Measurements from ENCODE around the gene BORCS5.

DNA sequence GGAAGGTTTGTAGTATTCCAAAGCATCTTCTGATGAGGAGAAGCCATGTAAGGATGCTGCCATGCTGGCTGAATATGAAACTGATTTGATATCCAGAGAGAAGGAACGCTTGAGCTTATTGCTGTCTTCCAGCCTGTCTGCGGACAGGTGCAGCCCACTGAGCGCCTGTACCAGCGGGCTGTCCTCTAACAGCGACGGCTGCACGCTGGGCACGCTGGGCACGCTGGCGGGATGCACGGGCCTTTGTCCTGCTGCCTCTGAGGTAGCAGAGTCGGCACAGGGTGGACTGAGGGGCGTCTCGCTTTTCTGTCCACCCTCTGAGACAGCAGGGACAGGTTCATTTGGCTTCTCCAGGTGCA, 120.6 kb downstream of the BORCS5 start:
- TF ChIP-seq, protein P1, sequence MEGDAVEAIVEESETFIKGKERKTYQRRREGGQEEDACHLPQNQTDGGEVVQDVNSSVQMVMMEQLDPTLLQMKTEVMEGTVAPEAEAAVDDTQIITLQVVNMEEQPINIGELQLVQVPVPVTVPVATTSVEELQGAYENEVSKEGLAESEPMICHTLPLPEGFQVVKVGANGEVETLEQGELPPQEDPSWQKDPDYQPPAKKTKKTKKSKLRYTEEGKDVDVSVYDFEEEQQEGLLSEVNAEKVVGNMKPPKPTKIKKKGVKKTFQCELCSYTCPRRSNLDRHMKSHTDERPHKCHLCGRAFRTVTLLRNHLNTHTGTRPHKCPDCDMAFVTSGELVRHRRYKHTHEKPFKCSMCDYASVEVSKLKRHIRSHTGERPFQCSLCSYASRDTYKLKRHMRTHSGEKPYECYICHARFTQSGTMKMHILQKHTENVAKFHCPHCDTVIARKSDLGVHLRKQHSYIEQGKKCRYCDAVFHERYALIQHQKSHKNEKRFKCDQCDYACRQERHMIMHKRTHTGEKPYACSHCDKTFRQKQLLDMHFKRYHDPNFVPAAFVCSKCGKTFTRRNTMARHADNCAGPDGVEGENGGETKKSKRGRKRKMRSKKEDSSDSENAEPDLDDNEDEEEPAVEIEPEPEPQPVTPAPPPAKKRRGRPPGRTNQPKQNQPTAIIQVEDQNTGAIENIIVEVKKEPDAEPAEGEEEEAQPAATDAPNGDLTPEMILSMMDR (IDR thresholded peaks at IDR 0.05; ENCODE audit: low read depth, low read length, poor library complexity, severe bottlenecking), result no peak
- no peak for TF ChIP-seq EZH2phosphoT487 (IDR thresholded peaks at IDR 0.05; ENCODE audit: borderline replicate concordance, low read length)
